Keratinocyte (primary cell): ENCODE measurements around the gene MAP3K14. TPM values are rescaled to one million over a fixed set of nuclear protein-coding genes. Genes with fewer than 3 reads are reported as not detected.
A peak's percentile ranks its signal among the peaks of the same experiment; 100 is the strongest.

Experiments
- DNase-seq: peaks from one replicate; pipeline ENCODE4 v3.0.0-alpha.2; 2011; ENCODE audit warnings: low read depth, missing footprints, low spot score
- FAIRE-seq: peaks from 2 replicates; lab custom pipeline; 2011; peaks lifted over from hg19 to GRCh38; lab: Jason Lieb, UNC
- H2AFZ ChIP-seq: 2 replicates; pipeline ENCODE4 v1.6.0; 2012; ENCODE audit warnings: low read length, control low read depth, inconsistent platforms; ENCODE audit not compliant: control insufficient read depth
- H3K27ac ChIP-seq: 2 replicates; pipeline ENCODE4 v1.5.1; 2011; ENCODE audit warnings: low read length; ENCODE audit not compliant: control insufficient read depth, insufficient read depth
- H3K27me3 ChIP-seq: 3 replicates; pipeline ENCODE4 v1.6.0; 2011; ENCODE audit warnings: low read length; ENCODE audit not compliant: control insufficient read depth, insufficient read depth; ENCODE audit errors: extremely low read depth
- H3K36me3 ChIP-seq, 2 experiments: 2 replicates in 1 of 2; 3 replicates in 1 of 2; pipeline ENCODE4 v1.5.1; 2011; ENCODE audit warnings: low read length in 2 of 2, mild to moderate bottlenecking in 1 of 2; ENCODE audit not compliant: control insufficient read depth in 2 of 2, insufficient read depth in 2 of 2; ENCODE audit errors: extremely low read depth in 1 of 2
- H3K4me1 ChIP-seq: 3 replicates; pipeline ENCODE4 v1.5.1; 2011; ENCODE audit warnings: low read length; ENCODE audit not compliant: control insufficient read depth, insufficient read depth; ENCODE audit errors: extremely low read depth
- H3K4me2 ChIP-seq: 3 replicates; pipeline ENCODE4 v1.6.0; 2011; ENCODE audit warnings: low read depth, low read length; ENCODE audit not compliant: control insufficient read depth, insufficient read depth; ENCODE audit errors: extremely low read depth
- H3K4me3 ChIP-seq, 3 experiments: fragments of 200-600 bp in 1 of 3; sonication (generic) in 1 of 3; 2 replicates in 2 of 3; 3 replicates in 1 of 3; pipeline ENCODE4 v1.5.1; 2011 to 2016; ENCODE audit warnings: low read length in 3 of 3, mild to moderate bottlenecking in 3 of 3, control low read depth in 2 of 3, inconsistent platforms in 1 of 3, low read depth in 1 of 3, mixed read lengths in 1 of 3, mixed run types in 1 of 3, moderate library complexity in 1 of 3; ENCODE audit not compliant: control insufficient read depth in 2 of 3, insufficient read depth in 2 of 3; ENCODE audit errors: extremely low read depth in 1 of 3
- H3K79me2 ChIP-seq: 2 replicates; pipeline ENCODE4 v1.6.0; 2012; ENCODE audit warnings: low read length; ENCODE audit not compliant: control insufficient read depth, insufficient read depth
- H3K9ac ChIP-seq: 3 replicates; pipeline ENCODE4 v1.6.0; 2011; ENCODE audit warnings: low read length; ENCODE audit not compliant: control insufficient read depth, insufficient read depth; ENCODE audit errors: extremely low read depth
- H3K9me1 ChIP-seq: 3 replicates; pipeline ENCODE4 v1.6.0; 2011; ENCODE audit warnings: low read length; ENCODE audit not compliant: control insufficient read depth, insufficient read depth; ENCODE audit errors: extremely low read depth
- H3K9me3 ChIP-seq: 2 replicates; pipeline ENCODE4 v1.5.1; 2012; ENCODE audit warnings: low read depth, low read length; ENCODE audit not compliant: control insufficient read depth
- H4K20me1 ChIP-seq: 3 replicates; pipeline ENCODE4 v1.6.0; 2011; ENCODE audit warnings: low read length; ENCODE audit not compliant: control insufficient read depth, insufficient read depth; ENCODE audit errors: extremely low read depth
- EZH2 ChIP-seq: IDR thresholded peaks from one replicate; pipeline ENCODE4 v1.6.1; 2012; ENCODE audit warnings: inconsistent platforms, mild to moderate bottlenecking, low read length, moderate library complexity
- dilution Hi-C: fragments of 300-500 bp; cut with MboI; formaldehyde crosslinking; loops from one replicate; pipeline ENCODE4 v1.7.0; 2020; ENCODE audit warnings: low sequenced_read_pairs; ENCODE audit not compliant: extremely low pct_ligation_motif_present
- polyA plus RNA-seq, 5 experiments: library from polyadenylated mRNA; depleted of rRNA in 3 of 5; stranded (reverse) in 3 of 5; stranded (forward) in 1 of 5; unstranded in 1 of 5; fragments of >200 nt; gene quantifications; 1 replicate in 1 of 5; 2 replicates in 3 of 5; 3 replicates in 1 of 5; pipeline versions ENCODE4 v1.2.1 to v1.2.3, GENCODE V29; 2011 to 2012; ENCODE audit warnings: missing spikeins in 2 of 5, low read depth in 1 of 5, low replicate concordance in 1 of 5
- TF ChIP-seq, protein P1 (sequence below), 3 experiments: IDR thresholded peaks in 1 of 3; conservative IDR thresholded peaks in 1 of 3; optimal IDR thresholded peaks in 1 of 3; 2 replicates in 2 of 3; 3 replicates in 1 of 3; pipeline versions ENCODE3 to v1.5.1; 2011; ENCODE audit warnings: low read length in 3 of 3, mild to moderate bottlenecking in 3 of 3, moderate library complexity in 2 of 3, control low read depth in 1 of 3, inconsistent platforms in 1 of 3; ENCODE audit not compliant: insufficient read depth in 2 of 3; ENCODE audit errors: extremely low read depth in 1 of 3

MAP3K14 gene
- polyA plus RNA-seq, 1 donor (not counting 4 experiments of a cell fraction or from before 2014, with no cell fraction given): 6.5 TPM

DNA sequence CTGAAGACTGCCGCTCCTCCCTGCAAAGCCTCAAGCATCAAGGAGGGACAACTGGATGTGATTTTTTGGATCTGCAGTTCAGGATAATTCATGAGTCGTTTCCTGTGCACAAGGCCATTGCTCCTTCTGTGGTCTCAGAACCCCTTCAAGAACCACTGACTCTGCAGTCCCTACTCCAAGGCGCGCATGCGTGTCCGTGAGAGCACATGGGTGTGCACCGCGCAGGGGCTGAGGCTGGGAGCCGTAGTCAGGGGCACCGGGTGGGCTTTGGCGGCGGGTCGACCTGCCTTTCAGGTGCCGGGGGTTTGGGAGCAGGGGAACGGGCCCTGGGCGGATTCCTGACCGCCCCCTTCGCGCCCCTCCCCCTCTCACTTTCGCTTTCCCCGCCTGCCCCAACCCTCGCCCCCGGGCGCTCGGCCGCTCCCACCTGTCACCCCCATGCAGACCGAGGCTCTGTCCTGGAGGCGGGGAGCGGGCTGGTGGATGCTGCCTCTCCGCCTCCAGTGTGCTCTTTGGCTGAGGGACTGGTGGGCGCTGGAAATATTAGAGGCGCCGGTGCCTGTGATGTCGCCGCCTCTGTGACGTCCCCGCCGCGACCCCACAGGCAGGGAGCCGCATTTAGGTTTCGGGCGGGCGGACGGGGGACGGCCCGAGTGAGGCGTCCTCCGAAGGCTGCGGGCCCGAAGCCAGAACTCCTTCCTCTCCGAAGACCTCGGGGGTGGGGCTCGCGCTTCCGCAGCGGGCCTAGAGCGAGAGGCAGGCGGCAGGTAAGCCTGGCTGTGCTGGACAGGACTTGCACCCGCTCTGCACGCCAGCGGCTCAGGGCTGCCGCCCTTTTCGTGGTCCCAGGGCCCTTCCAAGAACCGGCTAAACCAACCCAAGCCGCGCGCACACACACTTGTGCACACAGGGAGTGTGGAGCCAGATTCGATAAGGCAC, 55.0 kb downstream of the MAP3K14 start, which contains the start of gene SPATA32:
Gene SPATA32 (minus strand): TSS at position 518 of the 939 bp plus-strand sequence. CDS start 78 bp downstream, at position 440.
- Histone ChIP-seq H3K9me3 (no peaks in the 10 kb centered on the region), H2AFZ (no peak within 1 kb of the TSS), H3K4me2 (peak within 1 kb of the TSS; percentile 70), H3K4me1 (peaks cover 12% of the 10 kb centered on the region), H3K27me3 (no peaks in the 10 kb centered on the region), H3K27ac (no peak within 1 kb of the TSS), H3K9ac (peak within 1 kb of the TSS; percentile 28), H4K20me1 (peaks cover 3% of the 10 kb centered on the region), H3K4me3 (peak within 1 kb of the TSS in 2 of 3 experiments; percentile 11 to 39), H3K9me1 (no peaks in the 10 kb centered on the region), H3K36me3 (peaks cover 24 to 29% of the 10 kb centered on the region in 2 experiments), H3K79me2 (no peaks in the 10 kb centered on the region)
- no peak for DNase-seq
- FAIRE-seq: no peak
- no peak for TF ChIP-seq EZH2
- TF ChIP-seq, protein P1, sequence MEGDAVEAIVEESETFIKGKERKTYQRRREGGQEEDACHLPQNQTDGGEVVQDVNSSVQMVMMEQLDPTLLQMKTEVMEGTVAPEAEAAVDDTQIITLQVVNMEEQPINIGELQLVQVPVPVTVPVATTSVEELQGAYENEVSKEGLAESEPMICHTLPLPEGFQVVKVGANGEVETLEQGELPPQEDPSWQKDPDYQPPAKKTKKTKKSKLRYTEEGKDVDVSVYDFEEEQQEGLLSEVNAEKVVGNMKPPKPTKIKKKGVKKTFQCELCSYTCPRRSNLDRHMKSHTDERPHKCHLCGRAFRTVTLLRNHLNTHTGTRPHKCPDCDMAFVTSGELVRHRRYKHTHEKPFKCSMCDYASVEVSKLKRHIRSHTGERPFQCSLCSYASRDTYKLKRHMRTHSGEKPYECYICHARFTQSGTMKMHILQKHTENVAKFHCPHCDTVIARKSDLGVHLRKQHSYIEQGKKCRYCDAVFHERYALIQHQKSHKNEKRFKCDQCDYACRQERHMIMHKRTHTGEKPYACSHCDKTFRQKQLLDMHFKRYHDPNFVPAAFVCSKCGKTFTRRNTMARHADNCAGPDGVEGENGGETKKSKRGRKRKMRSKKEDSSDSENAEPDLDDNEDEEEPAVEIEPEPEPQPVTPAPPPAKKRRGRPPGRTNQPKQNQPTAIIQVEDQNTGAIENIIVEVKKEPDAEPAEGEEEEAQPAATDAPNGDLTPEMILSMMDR (optimal IDR thresholded peaks at IDR 0.05 in 1 of 3, IDR thresholded peaks at IDR 0.05 in 1 of 3, conservative IDR thresholded peaks at IDR 0.05 in 1 of 3; ENCODE audit: extremely low read depth in 1 of 3, insufficient read depth in 2 of 3, low read length in 3 of 3): no peak
- dilution Hi-C loops: no loop called here

DNA sequence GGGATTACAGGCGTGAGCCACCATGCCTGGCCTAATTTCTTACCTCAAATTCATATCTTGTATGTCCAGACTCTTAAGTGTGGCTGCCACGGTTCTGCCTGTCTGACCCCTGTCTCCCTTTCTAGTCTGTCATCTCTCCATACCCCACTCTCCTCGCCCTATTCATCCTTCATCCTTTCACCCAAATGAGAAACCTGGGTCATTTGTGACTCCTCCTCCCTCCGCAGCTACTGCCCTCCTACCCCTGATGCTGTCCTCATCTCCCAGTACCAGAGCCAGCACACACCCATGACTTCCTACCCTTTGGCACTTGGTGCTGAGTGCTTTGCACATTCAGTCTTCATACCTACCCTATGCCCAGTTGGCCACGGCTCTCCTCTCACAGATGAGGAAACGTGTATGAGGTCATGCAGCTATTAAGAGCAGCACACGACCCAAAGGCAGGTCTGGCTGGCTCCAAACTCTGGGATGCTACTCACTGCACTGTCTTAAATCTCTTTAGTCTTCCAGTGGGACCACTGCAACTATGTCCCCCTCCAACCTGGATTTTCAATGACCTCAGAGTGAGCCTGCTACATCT, 56.5 kb downstream of the MAP3K14 start:
- DNase-seq (no peak), FAIRE-seq (peak; percentile 26)
- H3K27ac ChIP-seq: no peak overlapping the region
- H3K4me1 ChIP-seq: peaks cover 16% of the 10 kb centered on the region
- H3K9me3 ChIP-seq: no peaks in the 10 kb centered on the region
- H3K36me3 ChIP-seq: peaks cover 14 to 28% of the 10 kb centered on the region in 2 experiments
- no peak overlapping the region for H2AFZ ChIP-seq
- H4K20me1 ChIP-seq: peaks cover 3% of the 10 kb centered on the region
- no peaks in the 10 kb centered on the region for H3K27me3 ChIP-seq
- no peak overlapping the region for H3K4me3 ChIP-seq
- dilution Hi-C loops: no loop called here
- H3K9ac ChIP-seq: no peak overlapping the region
- no peak for TF ChIP-seq EZH2
- TF ChIP-seq, protein P1 (optimal IDR thresholded peaks at IDR 0.05 in 1 of 3, IDR thresholded peaks at IDR 0.05 in 1 of 3, conservative IDR thresholded peaks at IDR 0.05 in 1 of 3; ENCODE audit: extremely low read depth in 1 of 3, insufficient read depth in 2 of 3, low read length in 3 of 3): no peak
- no peak overlapping the region for H3K4me2 ChIP-seq
- no peaks in the 10 kb centered on the region for H3K79me2 ChIP-seq
- H3K9me1 ChIP-seq: no peaks in the 10 kb centered on the region
